22Rv1 (cell line): Measurements from ENCODE around the gene NDUFS6.

Source experiments
- H3K27ac ChIP-seq: fragments of 450-650 bp; 2 replicates; pipeline ENCODE4 v1.5.1; 2017
- CTCF ChIP-seq: fragments of 450-650 bp; IDR thresholded peaks from 2 replicates; pipeline ENCODE4 v1.5.1; 2017; ENCODE audit warnings: mild to moderate bottlenecking
- ZFX ChIP-seq: fragments of 450-650 bp; IDR thresholded peaks from 2 replicates; pipeline ENCODE4 v1.6.1; 2017; ENCODE audit warnings: antibody characterized with exemption, borderline replicate concordance

The NDUFS6 gene

DNA sequence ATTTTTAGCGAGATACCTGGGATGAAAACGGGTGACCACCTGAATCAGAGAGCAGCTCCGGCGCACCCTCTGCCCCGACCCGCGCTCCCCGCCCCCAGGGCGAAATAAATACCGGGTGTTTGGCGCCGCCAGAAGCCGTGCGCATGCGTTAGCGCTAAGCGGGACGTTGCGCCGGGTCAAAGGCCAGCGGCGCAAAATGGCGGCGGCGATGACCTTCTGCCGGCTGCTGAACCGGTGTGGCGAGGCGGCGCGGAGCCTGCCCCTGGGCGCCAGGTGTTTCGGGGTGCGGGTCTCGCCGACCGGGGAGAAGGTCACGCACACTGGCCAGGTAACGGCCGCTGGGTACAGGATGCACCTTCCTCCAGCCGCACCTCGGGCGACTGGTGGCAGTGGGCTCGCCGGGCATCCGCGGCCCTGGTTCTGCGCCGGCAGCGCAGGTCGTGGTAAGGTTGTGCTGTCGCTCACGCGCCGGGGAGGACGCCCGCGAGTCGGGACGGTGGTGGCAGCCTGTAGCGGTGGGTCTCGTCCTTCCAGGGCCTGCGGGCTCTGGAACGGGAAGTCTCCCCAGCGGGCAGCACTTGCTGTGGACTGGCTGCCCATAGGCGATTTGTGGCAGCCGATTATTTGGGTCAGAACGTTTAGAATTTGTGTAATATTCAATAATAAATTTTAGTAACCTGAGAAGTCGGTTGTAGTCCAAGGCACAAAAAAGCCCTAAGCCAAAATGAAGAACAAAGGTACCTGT, at the start of gene NDUFS6:
Gene NDUFS6, plus strand, starts transcription at position 186 of the 745 bp plus-strand sequence. Its CDS starts 11 bp downstream, at position 197.
- TF ChIP-seq ZFX (no peak), CTCF (peak; percentile 29)
- peak within 1 kb of the TSS; percentile 84 for H3K27ac ChIP-seq

DNA sequence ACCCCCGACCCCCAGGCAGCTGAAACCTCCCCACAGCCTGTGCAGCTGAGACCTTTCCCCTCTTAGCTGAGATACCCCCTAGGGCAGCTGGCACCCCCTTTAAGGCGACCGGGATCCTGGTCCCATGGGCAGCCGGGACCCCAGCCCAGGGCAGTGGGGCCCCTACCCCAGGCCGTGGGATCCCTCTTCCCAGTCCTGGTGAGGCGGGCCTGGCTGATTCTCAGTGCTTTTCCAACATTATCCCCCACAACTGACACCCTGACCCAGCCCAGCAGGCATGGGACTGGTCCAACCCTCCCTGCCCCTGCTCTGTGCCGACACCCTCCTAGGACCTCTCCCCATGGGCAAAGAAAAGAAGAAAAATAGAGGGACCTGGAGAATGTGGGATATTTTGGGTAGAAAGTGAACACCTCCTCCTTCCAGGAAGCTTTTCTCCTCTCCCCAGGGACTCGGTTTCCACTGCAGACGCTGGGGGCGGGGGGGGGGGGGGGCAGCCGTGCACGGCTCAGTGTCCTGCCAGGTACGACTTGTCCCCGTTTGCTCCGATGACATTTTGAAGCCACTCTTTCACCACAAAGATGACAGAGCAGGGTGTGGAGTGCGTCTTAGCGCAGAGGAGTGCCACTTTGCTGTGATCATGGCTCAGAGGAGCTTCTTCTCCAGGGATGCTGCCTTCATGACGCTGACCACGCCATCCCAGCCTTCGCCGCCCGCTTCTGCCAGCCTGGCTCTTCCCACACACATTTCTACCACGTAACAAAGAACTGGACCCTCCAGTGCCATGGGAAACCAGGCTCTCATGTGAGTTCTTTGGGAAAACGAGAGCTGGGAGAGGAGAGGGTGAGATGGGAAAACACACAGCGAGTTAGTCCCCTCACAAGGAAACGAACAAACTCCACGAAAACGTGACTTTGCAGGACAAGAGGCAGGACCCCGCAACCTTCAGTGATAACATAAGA, 49.1 kb upstream of the NDUFS6 start:
- no peak for TF ChIP-seq ZFX
- TF ChIP-seq CTCF: no peak
- no peak overlapping the region for H3K27ac ChIP-seq

DNA sequence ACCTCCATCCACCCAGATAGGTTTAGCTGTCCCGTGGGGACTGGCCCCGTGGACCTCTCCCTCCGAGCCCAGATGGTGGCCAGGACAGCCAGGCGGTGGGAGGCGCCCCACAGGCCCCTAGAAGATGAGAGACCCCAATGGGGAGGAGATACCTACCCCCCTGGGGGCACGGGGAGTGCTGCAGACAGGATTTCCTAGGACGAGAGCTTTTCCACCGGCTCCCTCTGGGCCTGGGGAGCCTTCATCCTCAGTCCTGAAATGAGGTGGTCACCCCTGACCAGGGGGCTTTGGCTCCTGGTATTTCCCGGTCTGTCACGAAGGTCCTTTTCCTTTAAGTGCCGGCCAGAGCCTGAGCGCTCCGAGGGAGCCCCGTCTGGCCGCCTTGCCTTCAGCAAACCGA, 48.3 kb upstream of the NDUFS6 start:
- no peak for TF ChIP-seq ZFX
- no peak for TF ChIP-seq CTCF

GRCh38 chr5:1753490-1753889, 47.7 kb upstream of the NDUFS6 start:
- H3K27ac ChIP-seq: no peak overlapping the region
- TF ChIP-seq ZFX (no peak), CTCF (no peak)

More for the DNA sequence above, 48.3 kb upstream of the NDUFS6 start:
- no peak overlapping the region for H3K27ac ChIP-seq

DNA sequence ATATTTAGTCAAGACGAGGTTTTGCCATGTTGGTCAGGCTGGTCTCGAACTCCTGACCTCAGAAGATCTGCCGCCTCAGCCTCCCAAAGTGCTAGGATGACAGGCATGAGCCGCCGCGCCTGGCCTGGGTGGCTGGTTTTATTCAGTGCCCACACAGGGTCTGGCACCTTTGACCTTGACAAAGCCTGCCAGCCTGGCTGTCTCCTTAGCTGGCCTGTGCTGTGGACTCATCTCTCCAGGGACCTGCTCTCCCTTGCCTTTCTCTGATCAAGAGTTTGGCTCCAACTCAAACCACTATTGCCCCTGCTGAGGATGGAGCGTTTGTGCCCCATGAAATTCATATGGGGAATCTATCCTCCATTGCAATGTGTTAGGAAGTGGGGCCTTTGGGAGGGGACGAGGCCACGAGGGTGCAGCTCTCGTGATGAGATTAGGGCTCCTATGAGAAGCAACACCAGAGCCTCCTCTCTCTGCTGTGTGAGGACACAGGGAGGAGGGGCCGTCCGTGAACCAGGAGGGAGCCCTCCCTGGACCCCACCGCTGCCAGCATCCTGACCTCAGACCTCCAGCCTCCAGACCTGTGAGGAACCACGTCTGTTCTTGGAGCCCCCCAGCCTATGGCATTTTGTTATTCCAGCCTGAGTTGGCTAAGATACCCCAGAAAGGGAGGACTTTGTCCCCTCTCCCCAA, 46.5 kb upstream of the NDUFS6 start:
- no peak overlapping the region for H3K27ac ChIP-seq
- TF ChIP-seq ZFX (no peak), CTCF (no peak)

GRCh38 chr5:1755321-1755949, 45.8 kb upstream of the NDUFS6 start:
- no peak for TF ChIP-seq CTCF
- TF ChIP-seq ZFX: no peak
- no peak overlapping the region for H3K27ac ChIP-seq
